Activated CD8-positive, alpha-beta T cell treated with anti-CD3 and anti-CD28 coated beads for 36 hours (primary cell): ENCODE measurements around the gene ZIC5. TPM values are rescaled to one million over a fixed set of nuclear protein-coding genes. Genes with fewer than 3 reads are reported as not detected.

Experiments
- ATAC-seq: fragments of 200-7000 bp; cut with Tn5 transposase; one replicate; pipeline ENCODE4 v1.10.0; 2021; ENCODE audit warnings: mild to moderate bottlenecking, moderate library complexity
- CTCF ChIA-PET: fragments of 350-600 bp; sonication (Branson Sonifier 250); formaldehyde crosslinking; loops from one replicate; lab custom pipeline; 2021; ENCODE audit warnings: antibody characterized with exemption; lab: Charles Lee
- POLR2A ChIA-PET: fragments of 350-600 bp; sonication (Branson Sonifier 250); formaldehyde crosslinking; loops from one replicate; lab custom pipeline; 2021; ENCODE audit warnings: antibody characterized with exemption; lab: Charles Lee
- DNase-seq: peaks from one replicate; pipeline ENCODE4 v3.0.0-alpha.2; 2020
- H3K27ac Mint-ChIP-seq: one replicate; pipeline ENCODE4 v1.8.0; 2021; ENCODE audit warnings: mild to moderate bottlenecking, mixed read lengths
- H3K27me3 Mint-ChIP-seq: one replicate; pipeline ENCODE4 v1.8.0; 2021; ENCODE audit warnings: mixed read lengths
- H3K36me3 Mint-ChIP-seq: one replicate; pipeline ENCODE4 v1.8.0; 2021; ENCODE audit warnings: low read depth, mixed read lengths
- H3K4me1 Mint-ChIP-seq: one replicate; pipeline ENCODE4 v1.8.0; 2021; ENCODE audit warnings: low read depth, mixed read lengths
- H3K4me3 Mint-ChIP-seq: one replicate; pipeline ENCODE4 v1.8.0; 2021; ENCODE audit warnings: mild to moderate bottlenecking, moderate library complexity, mixed read lengths
- H3K9me3 Mint-ChIP-seq: one replicate; pipeline ENCODE4 v1.8.0; 2021; ENCODE audit warnings: mixed read lengths
- CTCF ChIP-seq: fragments of 200-600 bp; IDR thresholded peaks from one replicate; pipeline ENCODE4 v1.8.0; 2022; ENCODE audit warnings: antibody characterized with exemption, mild to moderate bottlenecking
- intact Hi-C: fragments of 100-400 bp; cut with micrococcal nuclease; formaldehyde crosslinking; loops from one replicate; pipeline ENCODE4 v1.10.0; 2022
- total RNA-seq, 2 experiments: library from RNA; stranded (reverse); gene quantifications; one replicate each; pipeline ENCODE4 v1.2.3, GENCODE V29; 2021

The ZIC5 gene
- total RNA-seq, 2 experiments from 2014 or later: not detected

GRCh38 chr13:99977912-99978798, 6.6 kb upstream of the ZIC5 start:
- Mint-ChIP-seq H3K4me1 (peaks cover 15% of the 10 kb centered on the region), H3K27me3 (peaks cover 69% of the 10 kb centered on the region), H3K36me3 (peaks cover 2% of the 10 kb centered on the region), H3K9me3 (peaks cover 18% of the 10 kb centered on the region), H3K4me3 (no peak overlapping the region), H3K27ac (no peak overlapping the region)
- DNase-seq (no peak), ATAC-seq (no peak)
- CTCF ChIA-PET: interaction anchor here (1.1 kb wide), 1 partner anchor 9 kb away, joined by 3 read pairs; no protein-coding TSS in a partner anchor
- intact Hi-C loops: loop anchor here (5.0 kb wide), 1 partner anchor 321 kb away; no protein-coding TSS in a partner anchor
- POLR2A ChIA-PET: no interaction called here
- no peak for TF ChIP-seq CTCF

- CTCF ChIA-PET: interaction anchor here (1.1 kb wide), 1 partner anchor 10 kb away, joined by 3 read pairs; no protein-coding TSS in a partner anchor
- no peak overlapping the region for H3K27ac Mint-ChIP-seq
- intact Hi-C loops: loop anchor here (5.0 kb wide), 1 partner anchor 320 kb away; no protein-coding TSS in a partner anchor
- H3K36me3 Mint-ChIP-seq: peaks cover 2% of the 10 kb centered on the region
- peaks cover 8% of the 10 kb centered on the region for H3K4me1 Mint-ChIP-seq
- no peak for ATAC-seq
- POLR2A ChIA-PET: no interaction called here
- DNase-seq: no peak
- H3K4me3 Mint-ChIP-seq: no peak overlapping the region
- peaks cover 19% of the 10 kb centered on the region for H3K9me3 Mint-ChIP-seq
- peaks cover 67% of the 10 kb centered on the region for H3K27me3 Mint-ChIP-seq
- TF ChIP-seq CTCF: no peak
Measured at GRCh38 chr13:99977334-99977911, 5.9 kb upstream of the ZIC5 start.

GRCh38 chr13:99976575-99976974, 5.0 kb upstream of the ZIC5 start:
- ATAC-seq (no peak), DNase-seq (no peak)
- CTCF ChIA-PET: interaction anchor here (1.5 kb wide), 1 partner anchor 18 kb away, joined by 3 read pairs; no protein-coding TSS in a partner anchor
- Mint-ChIP-seq H3K27ac (no peak overlapping the region), H3K9me3 (peaks cover 23% of the 10 kb centered on the region), H3K27me3 (peaks cover 75% of the 10 kb centered on the region), H3K4me1 (peaks cover 9% of the 10 kb centered on the region), H3K36me3 (peaks cover 2% of the 10 kb centered on the region), H3K4me3 (no peak overlapping the region)
- intact Hi-C loops: loop anchor here (5.0 kb wide), 1 partner anchor 319 kb away; no protein-coding TSS in a partner anchor
- no peak for TF ChIP-seq CTCF
- POLR2A ChIA-PET: no interaction called here

GRCh38 chr13:99975626-99976025, 4.1 kb upstream of the ZIC5 start:
- peaks cover 2% of the 10 kb centered on the region for H3K36me3 Mint-ChIP-seq
- peaks cover 10% of the 10 kb centered on the region for H3K4me1 Mint-ChIP-seq
- H3K27ac Mint-ChIP-seq: no peak overlapping the region
- POLR2A ChIA-PET: no interaction called here
- ATAC-seq: no peak
- no peak overlapping the region for H3K4me3 Mint-ChIP-seq
- TF ChIP-seq CTCF: no peak
- intact Hi-C loops: loop anchor here (5.0 kb wide), 1 partner anchor 318 kb away; no protein-coding TSS in a partner anchor
- H3K9me3 Mint-ChIP-seq: peaks cover 23% of the 10 kb centered on the region
- DNase-seq: no peak
- CTCF ChIA-PET: interaction anchor here (1.5 kb wide), 1 partner anchor 17 kb away, joined by 3 read pairs; no protein-coding TSS in a partner anchor
- H3K27me3 Mint-ChIP-seq: peaks cover 77% of the 10 kb centered on the region
